VCaP (cell line): ENCODE measurements around the gene TRMT44.

Experiments used
- H3K27ac ChIP-seq: fragments of 450-650 bp; 2 replicates; pipeline ENCODE4 v1.5.1; 2017
- CTCF ChIP-seq: fragments of 450-650 bp; conservative IDR thresholded peaks from 2 replicates; pipeline ENCODE4 v1.5.1; 2017; ENCODE audit warnings: mild to moderate bottlenecking, moderate library complexity

TRMT44 gene

GRCh38 chr4:8471211-8471875, 30.8 kb downstream of the TRMT44 start:
- H3K27ac ChIP-seq = no peak overlapping the region
- TF ChIP-seq CTCF = no peak

- H3K27ac ChIP-seq = no peak overlapping the region
- TF ChIP-seq CTCF = no peak
Observed at GRCh38 chr4:8472158-8472688, 31.6 kb downstream of the TRMT44 start.

- no peak overlapping the region for H3K27ac ChIP-seq
- TF ChIP-seq CTCF = no peak
Observed at GRCh38 chr4:8472689-8473197, 32.2 kb downstream of the TRMT44 start.

- no peak overlapping the region for H3K27ac ChIP-seq
- no peak for TF ChIP-seq CTCF
Observed at GRCh38 chr4:8473198-8473919, 32.8 kb downstream of the TRMT44 start.

- no peak for TF ChIP-seq CTCF
- H3K27ac ChIP-seq = no peak overlapping the region
Observed at GRCh38 chr4:8473920-8474590, 33.5 kb downstream of the TRMT44 start.

GRCh38 chr4:8474856-8475255, 34.3 kb downstream of the TRMT44 start:
- no peak for TF ChIP-seq CTCF
- no peak overlapping the region for H3K27ac ChIP-seq
